SU-DHL-6 (cell line): ENCODE measurements around the gene MALRD1.

Source experiments
- H2AFZ ChIP-seq: fragments of 200-600 bp; sonication (generic); 2 replicates; pipeline ENCODE4 v1.6.1; 2014; ENCODE audit warnings: low read depth, mild to moderate bottlenecking, moderate library complexity, mixed read lengths, antibody characterized with exemption, low read length; ENCODE audit not compliant: severe bottlenecking
- H3F3A ChIP-seq: fragments of 200-600 bp; shearing (Covaris generic); 2 replicates; pipeline ENCODE4 v1.6.0; 2016; ENCODE audit warnings: antibody characterized with exemption, mild to moderate bottlenecking; ENCODE audit not compliant: insufficient read depth
- H3K27ac ChIP-seq: fragments of 200-600 bp; sonication (generic); 2 replicates; pipeline ENCODE4 v1.5.1; 2016; ENCODE audit warnings: low read depth, mild to moderate bottlenecking, low read length, moderate library complexity, mixed read lengths
- H3K27me3 ChIP-seq: fragments of 200-600 bp; sonication (generic), shearing (Covaris generic); 2 replicates; pipeline ENCODE4 v1.6.0; 2014; ENCODE audit warnings: mild to moderate bottlenecking, low read length
- H3K36me3 ChIP-seq: fragments of 200-600 bp; sonication (generic); 2 replicates; pipeline ENCODE4 v1.6.1; 2014; ENCODE audit warnings: mild to moderate bottlenecking, low read length, mixed read lengths
- H3K4me2 ChIP-seq: fragments of 300-600, 200-600 bp; shearing (Covaris generic), sonication (generic); 2 replicates; pipeline ENCODE4 v1.6.0; 2014; ENCODE audit warnings: low read length, low read depth, mild to moderate bottlenecking; ENCODE audit not compliant: poor library complexity, severe bottlenecking
- H3K4me3 ChIP-seq: fragments of 200-600 bp; sonication (generic); 2 replicates; pipeline ENCODE4 v1.5.1; 2014; ENCODE audit warnings: antibody characterized with exemption, low read length, mild to moderate bottlenecking, mixed read lengths; ENCODE audit not compliant: insufficient read depth, poor library complexity, severe bottlenecking
- H3K79me2 ChIP-seq: fragments of 200-600 bp; sonication (generic); 2 replicates; pipeline ENCODE4 v1.6.1; 2014; ENCODE audit warnings: mild to moderate bottlenecking, low read length, moderate library complexity; ENCODE audit not compliant: insufficient read depth
- H3K9ac ChIP-seq: fragments of 200-600 bp; sonication (generic); 2 replicates; pipeline ENCODE4 v1.7.0; 2014; ENCODE audit warnings: mild to moderate bottlenecking, low read length
- H3K9me2 ChIP-seq: fragments of 200-600 bp; sonication (generic); replicated peaks from 2 replicates; pipeline ENCODE4 v1.6.1; 2014; ENCODE audit warnings: low read length; ENCODE audit not compliant: insufficient read depth
- H3K9me3 ChIP-seq: fragments of 200-600 bp; sonication (generic); 2 replicates; pipeline ENCODE4 v1.6.1; 2014; ENCODE audit warnings: low read length, mixed read lengths; ENCODE audit not compliant: insufficient read depth
- H4K20me1 ChIP-seq: fragments of 200-600 bp; sonication (generic); 2 replicates; pipeline ENCODE4 v1.6.1; 2014; ENCODE audit warnings: low read depth, mild to moderate bottlenecking, antibody characterized with exemption, low read length, moderate library complexity, mixed read lengths
- CTCF ChIP-seq: fragments of 200-600 bp; sonication (generic); IDR thresholded peaks from one replicate; pipeline ENCODE4 v1.5.1; 2017; ENCODE audit warnings: antibody characterized with exemption, mild to moderate bottlenecking, low read length, moderate library complexity; ENCODE audit not compliant: insufficient read depth, poor library complexity, severe bottlenecking
- EZH2phosphoT487 ChIP-seq: fragments of 200-600 bp; sonication (generic), shearing (Covaris generic); conservative IDR thresholded peaks from 2 replicates; pipeline ENCODE4 v1.6.1; 2018; ENCODE audit warnings: mild to moderate bottlenecking, antibody characterized with exemption, low read length, moderate library complexity, mixed read lengths

The MALRD1 gene

DNA sequence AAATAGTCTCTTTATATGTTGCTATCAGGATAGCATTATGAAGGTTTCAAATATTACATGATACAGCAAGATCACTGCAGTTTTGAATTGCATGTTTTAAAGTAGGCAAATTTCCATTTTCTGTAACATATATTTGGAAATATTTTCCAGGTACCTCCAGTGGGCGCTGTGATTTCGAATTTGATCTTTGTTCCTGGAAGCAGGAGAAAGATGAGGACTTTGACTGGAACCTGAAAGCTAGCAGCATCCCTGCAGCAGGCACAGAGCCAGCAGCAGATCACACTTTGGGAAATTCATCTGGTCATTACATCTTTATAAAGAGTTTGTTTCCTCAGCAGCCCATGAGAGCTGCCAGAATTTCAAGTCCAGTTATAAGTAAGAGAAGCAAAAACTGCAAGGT, 299.0 kb downstream of the MALRD1 start:
- H3K4me2 ChIP-seq = no peak overlapping the region
- H4K20me1 ChIP-seq = no peaks in the 10 kb centered on the region
- H3F3A ChIP-seq = no peaks in the 10 kb centered on the region

GRCh38 chr10:19367176-19367575, 318.6 kb downstream of the MALRD1 start:
- H4K20me1 ChIP-seq = no peaks in the 10 kb centered on the region
- no peak overlapping the region for H3K4me2 ChIP-seq
- H3K27me3 ChIP-seq = no peaks in the 10 kb centered on the region
- H3K9ac ChIP-seq = no peak overlapping the region
- H2AFZ ChIP-seq = no peak overlapping the region
- H3K9me3 ChIP-seq = no peaks in the 10 kb centered on the region
- no peak for TF ChIP-seq EZH2phosphoT487
- no peak for TF ChIP-seq CTCF
- H3K27ac ChIP-seq = no peak overlapping the region
- H3K79me2 ChIP-seq = no peaks in the 10 kb centered on the region
- no peak overlapping the region for H3K4me3 ChIP-seq
- no peaks in the 10 kb centered on the region for H3F3A ChIP-seq
- no peaks in the 10 kb centered on the region for H3K9me2 ChIP-seq
- no peaks in the 10 kb centered on the region for H3K36me3 ChIP-seq

More for the DNA sequence above, 299.0 kb downstream of the MALRD1 start:
- H3K9ac ChIP-seq = no peak overlapping the region
- H3K9me2 ChIP-seq = no peaks in the 10 kb centered on the region
- no peak overlapping the region for H2AFZ ChIP-seq
- H3K36me3 ChIP-seq = no peaks in the 10 kb centered on the region
- H3K79me2 ChIP-seq = no peaks in the 10 kb centered on the region
- H3K27ac ChIP-seq = no peak overlapping the region
- no peaks in the 10 kb centered on the region for H3K27me3 ChIP-seq
- H3K9me3 ChIP-seq = no peaks in the 10 kb centered on the region
- no peak overlapping the region for H3K4me3 ChIP-seq
- no peak for TF ChIP-seq EZH2phosphoT487
- TF ChIP-seq CTCF = no peak

DNA sequence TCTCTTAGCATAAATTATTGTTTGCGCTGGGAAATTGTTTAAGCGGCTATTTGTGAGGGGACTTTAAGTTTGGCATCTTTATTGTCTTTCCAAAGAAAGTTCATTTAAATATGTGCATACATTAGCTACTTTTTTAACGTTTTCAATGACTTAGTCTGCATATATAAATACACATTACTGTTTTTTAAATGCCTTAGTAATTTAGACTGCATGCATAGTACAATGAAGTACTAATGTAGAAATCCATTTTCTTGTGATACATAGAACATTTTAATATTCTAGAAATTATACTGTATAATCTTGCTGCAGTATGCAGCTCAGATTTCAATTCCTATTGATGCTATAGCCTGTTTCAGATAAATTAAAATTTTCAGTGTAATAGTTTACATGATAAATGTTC, 325.4 kb downstream of the MALRD1 start:
- Histone ChIP-seq H3K4me2 (no peak overlapping the region), H3F3A (no peaks in the 10 kb centered on the region), H3K9me3 (no peaks in the 10 kb centered on the region), H4K20me1 (no peaks in the 10 kb centered on the region), H3K9ac (no peak overlapping the region), H3K9me2 (no peaks in the 10 kb centered on the region), H3K36me3 (no peaks in the 10 kb centered on the region), H3K27ac (no peak overlapping the region), H2AFZ (no peak overlapping the region), H3K27me3 (no peaks in the 10 kb centered on the region), H3K4me3 (no peak overlapping the region), H3K79me2 (no peaks in the 10 kb centered on the region)
- no peak for TF ChIP-seq CTCF
- TF ChIP-seq EZH2phosphoT487 = no peak

DNA sequence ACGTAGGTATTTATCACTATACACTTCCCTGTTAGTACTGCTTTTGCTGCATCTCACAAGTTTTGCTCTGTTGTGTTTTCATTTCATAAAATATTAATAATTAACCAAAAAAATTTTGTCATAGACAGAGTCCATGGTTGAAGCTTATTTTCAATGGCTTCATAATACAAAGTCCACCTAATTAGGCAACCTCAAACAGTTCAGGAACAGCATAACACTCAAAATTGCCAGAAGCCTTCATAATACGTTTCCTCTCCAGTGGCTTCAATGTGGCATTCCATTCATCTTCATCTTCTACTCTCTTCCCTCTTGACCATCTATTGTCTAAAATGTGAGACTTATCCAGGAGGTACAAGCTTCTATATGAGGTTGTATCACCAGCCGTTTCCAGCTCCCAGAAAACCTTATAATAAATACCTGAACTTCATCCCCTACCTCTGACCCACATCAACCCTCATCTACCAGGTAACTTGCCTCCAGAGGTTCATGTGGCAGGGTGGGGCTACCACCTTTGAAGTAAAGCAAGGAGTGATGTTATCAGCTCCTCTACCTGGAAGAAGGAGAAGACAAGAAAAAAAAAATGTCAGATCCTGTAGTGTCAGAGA, 337.3 kb downstream of the MALRD1 start:
- no peak overlapping the region for H3K4me2 ChIP-seq
- H3K9ac ChIP-seq = no peak overlapping the region
- H3K27ac ChIP-seq = no peak overlapping the region
- H3K9me2 ChIP-seq = no peaks in the 10 kb centered on the region
- no peaks in the 10 kb centered on the region for H4K20me1 ChIP-seq
- H3K36me3 ChIP-seq = no peaks in the 10 kb centered on the region
- no peaks in the 10 kb centered on the region for H3F3A ChIP-seq
- H3K79me2 ChIP-seq = no peaks in the 10 kb centered on the region
- no peak for TF ChIP-seq CTCF
- no peak for TF ChIP-seq EZH2phosphoT487
- no peaks in the 10 kb centered on the region for H3K9me3 ChIP-seq
- no peaks in the 10 kb centered on the region for H3K27me3 ChIP-seq
- H2AFZ ChIP-seq = no peak overlapping the region
- H3K4me3 ChIP-seq = no peak overlapping the region
